GM21526 (cell line): ENCODE measurements around the gene MRPL38.

Source experiments
- ATAC-seq: cut with Tn5 transposase; IDR thresholded peaks from one replicate; pipeline ENCODE4 v1.9.1; 2021; ENCODE audit warnings: moderate library complexity; ENCODE audit not compliant: unreplicated experiment, low FRiP score

The MRPL38 gene

DNA sequence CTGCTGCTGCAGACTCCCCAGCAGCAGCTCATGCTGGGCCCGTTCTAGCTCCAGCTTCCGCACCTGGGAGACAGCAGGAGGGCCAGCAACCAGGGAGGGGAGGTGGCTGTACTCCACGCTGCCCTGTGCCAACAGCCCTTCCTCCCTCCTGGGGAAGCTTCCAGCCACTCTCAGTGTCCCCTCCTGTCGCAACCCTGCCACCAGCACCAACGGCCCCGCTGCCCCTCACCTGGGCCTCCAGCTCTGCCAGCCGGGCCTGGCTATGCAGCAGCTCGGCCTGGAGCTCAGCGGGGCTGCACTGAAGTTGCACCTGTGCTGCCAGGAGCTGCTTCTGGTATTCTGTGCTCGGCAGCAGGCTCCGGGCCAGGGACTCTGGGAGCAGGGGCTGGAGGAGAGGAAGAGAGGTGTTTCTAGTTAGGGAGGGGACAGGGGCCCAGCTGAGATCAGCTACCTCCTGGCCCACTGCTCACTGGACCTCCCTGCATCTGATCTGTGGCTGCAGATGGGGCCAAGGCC lies 15.4 kb upstream of the MRPL38 start:
- no peak for ATAC-seq

DNA sequence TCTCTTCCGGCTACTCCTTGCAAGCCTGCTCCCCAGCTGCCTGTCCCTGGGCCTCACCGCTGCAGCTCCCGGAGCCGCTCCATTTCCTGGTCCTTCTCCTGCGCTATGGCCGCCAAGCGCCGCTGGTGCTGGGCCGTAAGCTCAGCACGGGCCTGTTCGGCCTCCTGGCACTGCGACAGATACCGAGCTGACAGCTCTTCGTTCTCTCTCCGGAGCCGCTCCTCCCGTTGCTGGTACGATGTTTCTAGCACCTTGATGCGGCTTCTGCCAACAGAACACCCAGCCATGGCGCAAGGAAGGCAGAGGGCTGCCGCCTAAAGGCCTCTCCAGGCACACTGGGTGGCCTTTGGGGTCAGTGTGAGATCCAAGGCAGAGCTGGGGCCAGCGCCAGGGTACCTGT lies 14.9 kb upstream of the MRPL38 start:
- ATAC-seq = no peak

DNA sequence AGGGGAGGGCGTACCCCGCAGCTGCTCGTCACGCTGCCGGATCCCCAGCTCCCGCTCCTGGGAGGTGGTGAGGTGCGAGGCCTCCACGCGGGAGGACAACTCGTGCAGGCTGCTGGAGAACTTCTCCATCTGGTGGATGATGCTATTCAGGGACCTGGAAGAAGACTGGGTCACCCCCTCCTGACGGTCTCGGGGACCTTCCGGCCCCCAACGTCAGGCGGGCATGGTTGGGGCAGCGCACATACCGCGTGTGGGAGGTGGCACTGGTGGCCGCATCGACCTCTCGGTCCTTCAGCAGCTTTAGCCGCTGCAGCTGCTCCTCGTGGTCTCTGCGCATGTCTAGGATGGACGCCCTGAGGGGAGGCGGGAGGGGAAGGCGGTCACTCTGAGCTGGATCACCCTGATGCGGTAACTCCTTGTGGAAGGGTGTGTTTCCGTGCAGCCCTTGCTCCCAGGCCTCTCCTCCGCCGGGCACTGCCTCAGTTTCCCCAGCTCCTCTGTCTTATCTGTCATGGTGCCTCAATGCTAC lies 13.3 kb upstream of the MRPL38 start:
- no peak for ATAC-seq

DNA sequence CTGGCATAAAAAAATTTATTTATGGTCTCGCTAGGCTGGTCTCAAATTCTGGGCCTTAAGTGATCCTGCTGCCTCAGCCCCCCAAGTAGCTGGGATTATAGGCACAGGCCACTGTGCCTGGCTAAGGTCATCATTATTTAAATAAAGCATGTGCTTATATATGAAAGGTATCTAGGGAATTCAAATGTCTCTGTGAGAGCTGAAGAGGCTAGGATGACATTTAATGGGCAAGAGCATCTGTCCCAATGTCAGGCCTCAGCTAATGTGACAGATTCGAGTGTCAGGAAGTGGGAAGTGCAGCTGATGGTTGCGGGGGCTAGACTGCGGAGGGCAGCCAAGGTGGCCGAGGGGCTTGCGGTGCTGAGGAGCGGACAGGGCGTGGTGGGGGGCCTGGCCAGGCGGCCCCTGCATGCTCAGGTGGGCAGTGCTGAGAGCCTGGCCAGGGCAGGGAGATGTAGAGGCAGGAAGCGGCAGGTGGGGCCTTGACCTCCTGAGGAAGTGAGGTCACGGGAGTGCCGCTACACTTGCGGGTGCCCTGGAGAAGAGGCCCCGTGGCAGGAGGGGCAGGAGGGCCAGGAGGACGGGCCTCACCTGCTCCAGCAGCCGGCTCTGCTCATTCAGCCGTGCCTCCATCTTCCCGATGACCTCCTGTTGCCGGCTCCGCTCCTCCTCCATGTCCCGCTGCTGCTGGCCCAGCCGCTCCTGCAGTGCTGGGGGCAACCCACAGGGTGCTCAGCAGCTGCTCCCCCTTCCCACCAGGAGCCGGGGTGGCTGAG lies 12.6 kb upstream of the MRPL38 start:
- ATAC-seq = no peak

DNA sequence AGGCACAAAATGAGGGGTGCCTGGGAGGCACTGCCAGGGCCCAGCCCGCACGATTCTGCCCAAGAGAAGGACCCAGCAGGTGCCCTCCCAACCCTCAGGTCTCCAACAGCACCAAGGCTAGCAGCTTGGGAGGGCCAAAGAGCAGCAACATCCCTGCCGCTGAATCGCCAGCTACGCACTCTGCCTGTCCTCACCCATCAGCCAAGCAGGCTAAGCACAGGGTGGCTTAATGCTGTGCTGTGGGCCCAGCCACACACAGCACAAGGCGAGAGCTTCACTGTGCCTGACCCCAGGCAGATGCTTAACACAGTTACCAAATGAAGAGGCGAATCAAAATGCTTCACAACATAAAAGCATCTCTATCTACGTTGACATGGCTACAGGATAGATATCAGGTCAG lies 10.6 kb upstream of the MRPL38 start:
- no peak for ATAC-seq

DNA sequence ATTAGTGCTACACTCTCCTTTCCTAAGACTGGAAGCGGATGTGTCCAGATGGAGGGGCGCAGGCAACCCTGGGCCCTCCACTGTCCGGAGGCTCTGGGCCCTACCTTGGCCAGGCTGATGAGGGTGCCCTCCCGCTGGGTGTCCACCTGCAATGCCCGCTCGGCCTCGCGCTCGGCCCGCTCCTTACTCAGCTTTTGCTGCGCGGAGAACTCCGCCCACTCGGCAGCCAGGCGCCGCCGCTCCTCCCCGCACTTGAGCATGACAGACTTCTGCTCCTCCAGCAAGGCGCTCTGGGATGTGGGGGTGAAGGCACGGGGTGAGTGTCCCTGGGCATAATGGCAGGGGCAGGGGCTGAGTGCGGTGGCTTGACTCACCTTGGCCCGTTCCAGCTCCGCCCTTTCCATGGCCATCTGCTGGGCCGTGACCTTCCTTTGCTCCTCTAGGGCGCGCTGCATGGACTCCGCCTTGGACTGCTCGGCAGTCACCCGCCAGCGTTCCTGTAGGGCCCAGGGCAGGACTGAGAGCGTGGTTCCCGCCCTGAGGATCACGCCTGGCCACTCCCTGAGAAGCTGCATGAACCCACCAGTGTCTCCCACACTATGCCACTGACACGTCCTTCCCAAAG lies 10.1 kb upstream of the MRPL38 start:
- no peak for ATAC-seq

DNA sequence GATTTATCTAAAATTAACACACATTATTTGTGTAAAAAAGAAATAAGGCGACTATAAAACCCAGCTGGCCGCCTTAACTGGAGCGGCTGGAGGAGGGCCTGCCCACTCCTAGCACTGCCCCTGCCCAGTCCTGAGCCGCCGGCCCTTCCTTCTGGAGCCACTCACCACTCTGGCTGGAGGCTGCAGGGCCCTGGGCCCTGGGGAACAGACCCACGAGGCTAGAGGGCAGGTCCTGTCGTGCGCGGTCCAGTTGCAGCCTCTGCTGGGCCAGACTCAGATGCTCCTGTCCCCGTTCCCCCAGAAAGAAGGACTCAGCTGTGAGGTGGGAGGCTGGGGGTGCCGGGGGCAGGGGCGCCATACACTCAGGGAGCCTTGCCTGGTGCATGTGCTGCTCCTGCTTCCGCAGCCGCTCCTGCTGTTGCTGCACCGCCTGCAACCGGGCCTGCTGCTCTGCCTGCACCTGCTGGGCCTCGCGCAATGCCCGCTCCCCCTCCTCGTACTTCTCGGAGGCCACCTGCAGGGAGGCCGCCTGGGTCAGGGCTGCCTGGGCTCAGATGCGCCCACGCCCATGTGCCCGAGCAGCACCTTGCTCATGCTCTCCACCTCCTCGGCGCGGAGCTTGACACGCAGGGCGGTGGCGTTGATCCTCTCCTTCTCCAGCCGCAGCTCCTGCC lies 9.0 kb upstream of the MRPL38 start:
- ATAC-seq = no peak

DNA sequence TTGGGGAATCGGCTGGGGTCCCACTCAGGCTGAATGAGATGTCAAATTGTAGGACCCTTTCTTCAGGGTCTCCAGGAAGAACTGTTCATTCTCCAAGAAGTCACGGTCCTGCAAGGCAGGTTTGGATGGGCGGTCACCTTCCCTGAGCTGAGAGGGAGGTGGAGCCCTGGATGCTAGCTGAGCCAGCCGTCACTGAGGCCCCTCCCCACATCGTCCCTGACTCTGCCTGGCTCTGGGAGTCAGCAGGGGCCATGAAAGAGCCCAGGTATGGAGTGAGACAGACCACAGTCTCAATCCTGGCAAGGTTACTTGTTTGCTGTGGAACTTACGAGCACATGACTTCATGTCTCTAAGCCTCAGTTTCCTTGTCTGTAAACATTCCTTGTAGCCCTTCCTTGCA lies 6.0 kb upstream of the MRPL38 start:
- ATAC-seq = no peak

DNA sequence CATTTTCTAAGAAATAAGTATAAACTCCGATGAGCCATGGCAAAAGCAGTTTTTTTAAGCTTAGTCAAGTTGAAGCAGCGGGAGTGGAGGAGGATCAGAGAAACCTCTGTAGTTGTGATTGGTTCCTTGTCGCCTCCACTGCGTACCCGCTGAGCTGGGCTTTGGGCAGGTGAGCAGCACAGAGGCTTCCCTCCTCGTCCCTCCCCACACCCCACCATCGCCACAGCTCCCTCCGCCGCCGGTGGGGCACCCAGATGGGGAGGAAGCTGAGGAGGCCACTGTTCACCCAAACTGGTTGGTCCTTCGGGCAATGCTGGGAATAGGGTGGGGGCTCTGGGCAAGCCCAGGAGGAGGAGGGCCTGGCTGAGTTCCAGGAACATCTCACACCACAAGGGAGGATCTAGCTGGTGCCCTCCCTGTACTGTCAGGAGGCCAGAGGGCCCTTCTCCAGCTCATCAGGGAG lies 5.2 kb upstream of the MRPL38 start:
- no peak for ATAC-seq

DNA sequence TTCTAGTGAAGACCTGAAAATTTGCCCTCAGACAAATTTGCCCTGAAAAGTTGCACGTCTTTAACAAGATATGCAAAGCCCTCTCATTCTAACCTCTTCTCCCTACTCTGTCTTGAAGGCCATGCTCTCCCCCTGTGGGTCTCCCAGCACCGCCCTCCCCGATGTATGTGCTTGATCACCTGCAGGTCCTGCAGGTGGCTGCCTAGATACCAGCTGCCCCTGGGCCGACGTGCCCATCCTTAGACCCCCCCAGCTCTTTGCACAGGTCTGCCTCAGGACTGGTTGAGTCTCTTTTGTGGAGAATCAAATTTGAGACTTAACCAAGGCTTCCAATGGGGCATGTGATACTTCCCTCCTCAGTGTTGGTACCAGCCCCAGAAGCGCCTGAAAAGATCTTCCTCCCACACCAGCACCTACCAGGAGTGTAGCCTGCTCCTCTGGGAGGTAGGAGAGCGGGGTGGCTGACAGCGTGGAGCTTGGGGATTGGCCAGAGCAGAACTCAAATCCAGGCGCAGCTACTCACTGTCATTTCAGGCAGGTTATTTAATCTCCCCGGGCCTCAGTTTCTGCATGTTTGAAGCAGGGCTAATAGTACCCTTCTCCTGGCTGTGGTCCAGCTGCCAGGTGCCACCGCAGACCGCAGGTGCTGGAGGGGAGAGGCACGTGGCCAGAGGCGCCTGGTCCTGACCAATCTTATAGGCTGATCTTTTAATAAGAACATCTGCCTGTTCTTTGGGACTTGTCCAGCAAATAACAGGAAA lies 4.5 kb upstream of the MRPL38 start:
- no peak for ATAC-seq

DNA sequence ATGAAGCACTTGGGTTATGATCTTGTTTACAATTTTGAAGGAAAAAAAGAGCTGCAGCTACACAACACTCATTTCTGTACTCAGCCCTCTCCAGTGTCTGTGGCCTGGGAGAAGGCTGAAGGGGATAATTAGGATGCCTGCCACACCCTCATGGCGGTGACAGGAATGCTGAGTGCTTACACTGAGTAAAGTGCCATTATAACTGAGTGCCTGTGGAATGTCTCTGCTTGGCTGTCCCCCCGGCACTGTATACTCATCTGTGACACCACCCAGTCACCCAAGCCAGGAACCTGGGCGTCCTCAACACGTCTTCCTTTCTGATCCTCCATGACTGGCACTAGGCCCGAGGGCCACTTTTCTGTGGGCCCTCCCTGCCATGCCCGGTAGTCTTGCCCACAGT lies 3.5 kb upstream of the MRPL38 start:
- ATAC-seq = no peak

DNA sequence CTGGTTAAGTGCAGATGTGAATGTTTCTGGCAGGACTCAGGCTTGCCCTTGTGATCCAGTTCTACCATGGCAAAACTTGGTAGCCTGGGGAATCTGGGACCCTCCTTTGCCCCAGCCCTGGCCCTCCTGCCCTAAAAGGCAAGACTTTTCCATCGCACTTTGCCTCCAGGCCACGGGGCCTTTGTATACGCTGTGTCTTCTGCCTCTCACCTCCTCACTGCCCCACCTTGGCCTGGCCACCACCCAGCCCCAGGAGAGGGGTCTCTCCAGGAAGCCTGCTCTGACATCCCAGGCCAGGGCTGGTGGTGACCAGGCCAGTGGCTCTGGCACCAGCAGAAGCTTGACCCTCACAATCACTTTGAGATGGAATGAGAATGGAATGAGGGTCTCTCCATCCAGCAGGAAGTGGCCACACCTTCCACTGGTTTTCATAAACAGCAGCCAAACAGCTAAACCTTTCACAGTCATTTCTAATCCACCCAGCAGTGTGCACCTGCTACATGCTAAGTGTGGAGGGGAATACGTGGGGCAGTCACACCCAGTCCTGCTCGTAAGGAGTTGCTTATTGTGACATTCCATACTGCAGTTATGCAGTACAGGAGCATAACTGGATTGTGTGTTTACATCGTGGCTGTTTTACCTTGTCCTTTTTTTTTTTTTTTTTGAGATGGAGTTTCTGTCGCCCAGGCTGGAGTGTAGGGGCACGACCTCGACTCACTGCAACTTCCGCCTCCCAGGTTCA lies 1.6 kb upstream of the MRPL38 start:
- no peak for ATAC-seq

DNA sequence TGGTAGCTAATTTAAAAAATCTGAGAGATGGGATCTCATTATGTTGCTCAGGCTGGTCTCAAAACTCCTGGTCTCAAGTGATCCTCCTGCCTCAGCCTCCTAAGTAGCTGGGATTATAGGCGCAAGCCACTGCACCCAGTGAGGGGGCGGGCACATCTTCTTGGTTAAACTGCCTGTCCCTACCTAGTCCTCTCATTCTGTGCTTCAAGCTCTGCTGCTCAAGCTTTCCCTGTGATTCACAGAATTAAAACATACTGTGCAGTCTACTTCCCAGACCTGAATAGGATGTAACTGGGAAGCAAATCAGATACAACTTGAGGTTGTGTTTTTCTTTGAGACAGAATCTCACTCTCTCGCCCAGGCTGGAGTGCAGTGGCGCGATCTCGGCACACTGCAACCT lies 2.3 kb downstream of the MRPL38 start:
- ATAC-seq = no peak

DNA sequence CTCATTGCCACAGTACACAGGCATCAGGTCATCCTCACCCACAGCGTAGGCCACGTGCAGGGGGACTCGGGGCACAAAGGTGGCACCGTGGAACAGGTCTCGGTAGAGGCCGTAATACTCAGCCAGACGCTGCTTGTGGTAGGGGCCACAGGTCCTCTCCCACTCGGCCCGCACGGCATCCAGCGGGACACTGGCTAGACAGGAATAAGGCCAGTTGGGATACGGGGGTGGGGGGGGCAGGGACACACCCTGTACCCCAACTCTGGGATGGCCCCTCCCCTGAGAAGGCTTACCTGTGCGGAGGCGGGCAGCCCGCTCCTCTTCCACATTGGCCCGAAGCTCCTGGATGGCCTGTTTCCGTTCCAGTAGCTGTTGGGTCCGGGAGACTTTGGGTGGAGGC lies 3.0 kb downstream of the MRPL38 start:
- ATAC-seq = no peak

DNA sequence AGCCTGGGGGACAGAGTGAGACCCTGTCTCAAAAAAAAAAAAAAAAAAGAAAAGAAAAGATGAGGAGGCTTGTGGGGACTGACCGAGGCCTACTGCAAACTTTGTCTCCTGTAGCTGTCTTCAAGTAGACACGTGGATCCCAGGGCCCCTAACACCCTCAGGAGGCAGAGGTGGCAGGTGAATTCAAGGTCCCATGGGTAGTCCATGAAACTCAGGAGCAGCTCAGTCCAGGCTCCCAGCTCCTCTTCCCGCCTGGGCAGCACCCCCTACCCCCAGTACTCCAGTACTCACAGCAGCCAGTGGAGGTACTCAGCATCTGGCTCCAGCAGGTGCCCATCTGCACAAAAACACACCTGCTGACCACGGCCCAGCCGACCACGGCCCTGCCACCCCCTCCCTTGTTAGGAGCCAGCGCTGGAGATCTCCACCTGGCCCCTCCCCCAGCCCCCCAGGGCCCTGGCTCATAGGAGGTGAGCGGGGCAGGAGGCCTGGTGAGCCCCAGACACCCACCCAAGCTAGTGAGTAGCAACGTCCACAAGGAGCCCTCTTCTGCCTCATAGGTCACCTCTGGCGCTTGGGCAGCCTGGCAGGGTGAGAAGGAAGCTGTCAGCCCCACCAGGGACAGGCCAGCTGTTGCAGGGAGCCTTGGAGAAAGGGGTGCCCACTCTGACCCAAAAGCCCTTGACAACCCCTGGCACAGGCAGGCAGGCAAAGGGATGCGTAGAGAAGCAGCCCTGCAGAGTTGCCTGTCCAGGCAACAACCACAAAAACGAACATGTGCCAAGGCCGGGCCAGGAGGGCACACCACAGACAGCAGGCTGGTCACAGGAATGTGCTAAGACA lies 3.8 kb downstream of the MRPL38 start:
- ATAC-seq = no peak

DNA sequence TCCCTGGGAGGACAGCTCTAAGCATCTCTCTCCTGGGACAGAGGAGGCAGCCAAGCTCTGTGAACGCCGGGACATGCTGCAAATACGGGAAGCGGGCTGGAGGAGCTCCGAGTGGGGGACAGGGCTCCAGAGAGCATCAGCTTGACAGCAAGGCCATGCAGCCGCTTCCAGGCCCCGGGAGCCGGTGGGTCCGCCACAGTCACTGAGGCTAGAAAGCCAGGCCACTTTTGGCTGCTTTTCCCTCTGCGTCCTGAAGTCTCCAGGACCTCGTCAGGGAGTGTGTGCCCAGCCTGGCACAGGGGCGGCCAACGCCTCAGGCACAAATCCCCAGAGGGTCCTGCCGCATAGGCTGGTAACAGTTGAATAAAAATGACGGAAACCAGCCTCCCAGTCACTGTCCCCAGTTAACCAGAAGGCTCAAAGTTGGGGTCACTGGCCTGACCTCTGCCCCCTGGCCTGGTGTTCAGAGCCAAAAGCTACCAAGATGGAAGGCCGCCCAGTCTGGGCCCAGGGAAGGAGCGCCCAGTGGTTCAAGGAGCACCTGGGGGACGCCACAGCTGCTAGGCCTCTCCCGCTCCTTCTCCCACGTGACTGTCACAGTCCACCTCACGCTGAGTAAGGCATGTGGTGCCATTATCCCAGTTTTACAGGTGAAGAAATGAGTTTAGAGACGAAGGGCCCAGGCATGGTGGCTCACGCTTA lies 4.8 kb downstream of the MRPL38 start:
- ATAC-seq = no peak

DNA sequence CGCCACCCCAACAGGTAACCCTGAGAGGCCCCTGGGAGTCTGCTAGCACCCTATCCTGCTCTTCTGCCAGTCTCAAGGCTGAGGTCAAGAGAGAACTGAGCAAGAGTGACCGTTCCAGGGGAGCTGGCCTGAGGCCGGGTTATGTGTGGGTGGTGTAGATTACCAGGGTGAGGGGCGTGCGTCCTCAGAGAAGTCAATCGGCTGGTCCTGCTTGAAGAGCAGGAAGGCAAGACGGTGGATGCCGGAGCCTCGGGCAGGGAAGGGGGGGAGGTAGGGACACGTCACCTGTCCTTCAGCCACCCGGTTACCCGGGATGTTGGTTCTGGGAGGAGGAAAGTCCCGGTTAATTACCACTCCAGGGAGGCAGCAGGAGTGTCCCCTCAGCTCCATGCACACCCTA lies 5.3 kb downstream of the MRPL38 start:
- no peak for ATAC-seq

DNA sequence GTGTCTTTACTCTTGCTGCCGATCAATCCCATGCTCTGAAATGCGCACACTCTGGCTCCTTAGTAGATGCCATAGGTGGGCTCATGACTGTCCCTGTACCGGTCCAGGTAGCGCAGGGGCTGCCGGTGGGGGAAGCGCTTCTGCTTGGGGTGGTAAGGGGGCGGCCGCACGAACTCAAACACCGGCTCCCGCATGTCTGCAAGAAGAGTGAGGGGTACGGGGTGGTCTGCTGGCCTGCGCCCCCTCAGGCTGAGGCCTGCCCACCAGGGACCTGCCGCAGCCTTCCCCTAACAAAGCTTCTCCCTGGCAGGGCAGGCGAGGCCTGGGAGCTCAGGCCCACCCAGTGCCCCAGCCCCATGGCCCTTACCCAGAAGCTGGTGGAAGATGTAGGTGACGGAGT lies 5.9 kb downstream of the MRPL38 start:
- ATAC-seq = no peak
